ENCODE measurements around the gene CST8.

DNA sequence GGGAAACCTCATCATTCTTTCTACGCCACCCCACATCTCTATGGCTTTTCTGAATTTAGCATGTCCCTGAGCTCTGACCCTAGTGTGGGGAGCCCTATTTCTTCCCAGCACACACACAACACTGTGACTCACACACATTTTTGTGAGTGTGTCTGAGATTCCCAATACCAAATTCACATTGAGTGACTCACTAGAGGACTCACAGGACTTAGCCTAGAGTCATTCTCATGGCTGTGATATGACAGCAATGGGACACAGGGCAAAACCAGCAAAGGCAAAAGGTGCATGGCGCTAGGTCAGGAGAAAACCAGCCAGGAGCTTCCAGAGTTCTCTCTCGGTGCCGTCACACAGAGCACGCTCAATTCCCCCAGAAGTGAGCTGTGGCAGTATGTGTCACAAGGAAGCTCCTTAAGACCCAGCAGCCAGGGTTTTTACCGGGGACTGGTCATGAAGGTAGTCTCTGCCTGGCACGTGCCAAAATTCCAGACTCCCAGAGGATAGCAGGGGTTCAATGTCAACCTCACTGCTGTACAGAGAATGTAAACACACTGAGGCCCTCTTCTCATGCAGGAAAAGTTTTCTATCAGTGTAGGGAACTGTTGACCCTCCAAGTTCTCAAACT, 45.2 kb upstream of the CST8 start:
- no peak for TF ChIP-seq POLR2A (IDR thresholded peaks at IDR 0.05)
- TF ChIP-seq, protein P1, sequence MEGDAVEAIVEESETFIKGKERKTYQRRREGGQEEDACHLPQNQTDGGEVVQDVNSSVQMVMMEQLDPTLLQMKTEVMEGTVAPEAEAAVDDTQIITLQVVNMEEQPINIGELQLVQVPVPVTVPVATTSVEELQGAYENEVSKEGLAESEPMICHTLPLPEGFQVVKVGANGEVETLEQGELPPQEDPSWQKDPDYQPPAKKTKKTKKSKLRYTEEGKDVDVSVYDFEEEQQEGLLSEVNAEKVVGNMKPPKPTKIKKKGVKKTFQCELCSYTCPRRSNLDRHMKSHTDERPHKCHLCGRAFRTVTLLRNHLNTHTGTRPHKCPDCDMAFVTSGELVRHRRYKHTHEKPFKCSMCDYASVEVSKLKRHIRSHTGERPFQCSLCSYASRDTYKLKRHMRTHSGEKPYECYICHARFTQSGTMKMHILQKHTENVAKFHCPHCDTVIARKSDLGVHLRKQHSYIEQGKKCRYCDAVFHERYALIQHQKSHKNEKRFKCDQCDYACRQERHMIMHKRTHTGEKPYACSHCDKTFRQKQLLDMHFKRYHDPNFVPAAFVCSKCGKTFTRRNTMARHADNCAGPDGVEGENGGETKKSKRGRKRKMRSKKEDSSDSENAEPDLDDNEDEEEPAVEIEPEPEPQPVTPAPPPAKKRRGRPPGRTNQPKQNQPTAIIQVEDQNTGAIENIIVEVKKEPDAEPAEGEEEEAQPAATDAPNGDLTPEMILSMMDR (IDR thresholded peaks at IDR 0.05) = no peak
